Nephron progenitor cell (in vitro differentiated cells): ENCODE results near the gene C11orf98.

Source experiments
- DNase-seq: peaks from one replicate; pipeline ENCODE4 v3.0.0; 2021
- H3K27ac Mint-ChIP-seq: 2 replicates; pipeline ENCODE4 v1.8.0; 2021; ENCODE audit warnings: mild to moderate bottlenecking, moderate library complexity, mixed read lengths
- H3K27me3 Mint-ChIP-seq: 2 replicates; pipeline ENCODE4 v1.8.0; 2021; ENCODE audit warnings: mild to moderate bottlenecking, low read depth, mixed read lengths; ENCODE audit not compliant: poor library complexity
- H3K36me3 Mint-ChIP-seq: 2 replicates; pipeline ENCODE4 v1.8.0; 2021; ENCODE audit warnings: low read depth, mixed read lengths
- H3K4me1 Mint-ChIP-seq: 2 replicates; pipeline ENCODE4 v1.8.0; 2021; ENCODE audit warnings: mixed read lengths
- H3K4me3 Mint-ChIP-seq: 2 replicates; pipeline ENCODE4 v1.8.0; 2021; ENCODE audit warnings: mild to moderate bottlenecking, moderate library complexity, mixed read lengths
- H3K9me3 Mint-ChIP-seq: 2 replicates; pipeline ENCODE4 v1.8.0; 2021; ENCODE audit warnings: mild to moderate bottlenecking, moderate library complexity, mixed read lengths
- TF ChIP-seq, protein P1 (sequence below): fragments of 200-600 bp; sonication (generic); IDR thresholded peaks from 2 replicates; pipeline ENCODE4 v1.5.0; 2021; ENCODE audit warnings: antibody characterized with exemption

Gene C11orf98

DNA sequence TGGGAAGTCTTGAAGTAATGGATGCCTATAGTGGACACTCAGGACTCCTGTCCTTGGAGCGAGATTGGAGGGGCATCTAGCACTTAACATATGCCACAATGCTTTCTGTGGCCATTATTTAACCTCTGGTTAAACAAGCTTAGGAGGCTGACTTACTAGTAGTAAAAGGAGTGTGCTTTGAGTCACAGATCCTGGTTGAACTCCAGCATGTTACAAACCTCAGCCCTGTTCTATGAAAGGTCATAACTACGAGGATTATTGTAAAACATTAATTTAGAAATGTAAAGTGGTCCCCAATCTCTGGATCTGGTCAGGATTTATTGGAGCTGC lies 8.2 kb upstream of the C11orf98 start:
- Mint-ChIP-seq H3K4me1 (peaks cover 51% of the 10 kb centered on the region), H3K27ac (peak overlapping the region; percentile 66)

DNA sequence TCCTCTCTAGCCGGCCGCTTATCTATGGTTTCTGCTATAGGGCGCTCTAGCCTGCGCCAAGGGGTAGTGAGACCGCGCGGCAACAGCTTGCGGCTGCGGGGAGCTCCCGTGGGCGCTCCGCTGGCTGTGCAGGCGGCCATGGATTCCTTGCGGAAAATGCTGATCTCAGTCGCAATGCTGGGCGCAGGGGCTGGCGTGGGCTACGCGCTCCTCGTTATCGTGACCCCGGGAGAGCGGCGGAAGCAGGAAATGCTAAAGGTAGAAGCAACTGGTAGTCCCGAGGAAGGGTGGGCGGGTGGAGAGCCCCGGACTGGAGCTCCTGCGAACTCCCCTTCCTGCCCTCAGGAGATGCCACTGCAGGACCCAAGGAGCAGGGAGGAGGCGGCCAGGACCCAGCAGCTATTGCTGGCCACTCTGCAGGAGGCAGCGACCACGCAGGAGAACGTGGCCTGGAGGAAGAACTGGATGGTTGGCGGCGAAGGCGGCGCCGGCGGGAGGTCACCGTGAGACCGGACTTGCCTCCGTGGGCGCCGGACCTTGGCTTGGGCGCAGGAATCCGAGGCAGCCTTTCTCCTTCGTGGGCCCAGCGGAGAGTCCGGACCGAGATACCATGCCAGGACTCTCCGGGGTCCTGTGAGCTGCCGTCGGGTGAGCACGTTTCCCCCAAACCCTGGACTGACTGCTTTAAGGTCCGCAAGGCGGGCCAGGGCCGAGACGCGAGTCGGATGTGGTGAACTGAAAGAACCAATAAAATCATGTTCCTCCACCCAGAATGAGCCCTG lies 6.8 kb upstream of the C11orf98 start, which contains the start of the genes LBHD1 and UQCC3:
Gene LBHD1, minus strand, starts transcription at position 660 of the 782 bp plus-strand sequence. CDS start 2,236 bp downstream, outside the sequence.
Gene UQCC3, plus strand, starts transcription at position 66 of the 782 bp plus-strand sequence. Its CDS starts 73 bp downstream, at position 139.
- H3K4me1 Mint-ChIP-seq = peaks cover 46% of the 10 kb centered on the region
- TF ChIP-seq, protein P1, sequence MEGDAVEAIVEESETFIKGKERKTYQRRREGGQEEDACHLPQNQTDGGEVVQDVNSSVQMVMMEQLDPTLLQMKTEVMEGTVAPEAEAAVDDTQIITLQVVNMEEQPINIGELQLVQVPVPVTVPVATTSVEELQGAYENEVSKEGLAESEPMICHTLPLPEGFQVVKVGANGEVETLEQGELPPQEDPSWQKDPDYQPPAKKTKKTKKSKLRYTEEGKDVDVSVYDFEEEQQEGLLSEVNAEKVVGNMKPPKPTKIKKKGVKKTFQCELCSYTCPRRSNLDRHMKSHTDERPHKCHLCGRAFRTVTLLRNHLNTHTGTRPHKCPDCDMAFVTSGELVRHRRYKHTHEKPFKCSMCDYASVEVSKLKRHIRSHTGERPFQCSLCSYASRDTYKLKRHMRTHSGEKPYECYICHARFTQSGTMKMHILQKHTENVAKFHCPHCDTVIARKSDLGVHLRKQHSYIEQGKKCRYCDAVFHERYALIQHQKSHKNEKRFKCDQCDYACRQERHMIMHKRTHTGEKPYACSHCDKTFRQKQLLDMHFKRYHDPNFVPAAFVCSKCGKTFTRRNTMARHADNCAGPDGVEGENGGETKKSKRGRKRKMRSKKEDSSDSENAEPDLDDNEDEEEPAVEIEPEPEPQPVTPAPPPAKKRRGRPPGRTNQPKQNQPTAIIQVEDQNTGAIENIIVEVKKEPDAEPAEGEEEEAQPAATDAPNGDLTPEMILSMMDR = no peak
- H3K27me3 Mint-ChIP-seq = no peaks in the 10 kb centered on the region
- peaks cover 29% of the 10 kb centered on the region for H3K36me3 Mint-ChIP-seq
- H3K9me3 Mint-ChIP-seq = no peaks in the 10 kb centered on the region
- DNase-seq = peak; percentile 81
- peak within 1 kb of the TSS; percentile 99 for H3K4me3 Mint-ChIP-seq
- H3K27ac Mint-ChIP-seq = peak within 1 kb of the TSS; percentile 98

More for the DNA sequence above, 8.2 kb upstream of the C11orf98 start:
- peaks cover 30% of the 10 kb centered on the region for H3K36me3 Mint-ChIP-seq
- no peaks in the 10 kb centered on the region for H3K27me3 Mint-ChIP-seq
- peak overlapping the region; percentile 99 for H3K4me3 Mint-ChIP-seq
- TF ChIP-seq, protein P1 = no peak
- no peaks in the 10 kb centered on the region for H3K9me3 Mint-ChIP-seq
- no peak for DNase-seq

DNA sequence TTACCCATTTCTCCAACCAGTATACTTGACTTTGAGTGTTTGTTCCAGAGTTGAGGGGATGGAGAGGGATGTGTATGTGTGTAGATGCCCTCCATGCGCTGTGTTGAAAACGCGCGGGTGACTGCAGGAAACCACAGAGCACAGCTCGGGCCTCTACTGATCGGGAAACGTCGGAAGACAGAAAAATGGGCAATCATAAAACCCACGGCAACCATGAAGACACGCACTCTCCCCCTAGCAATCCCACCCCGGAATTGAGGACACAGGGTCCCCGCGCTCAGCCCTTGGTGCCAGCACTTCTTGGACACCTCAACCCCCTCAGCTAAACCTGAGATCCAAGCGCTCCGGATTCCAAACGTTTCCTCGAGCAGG lies 6.2 kb upstream of the C11orf98 start:
- Mint-ChIP-seq H3K27ac (peak overlapping the region; percentile 98), H3K4me3 (peak overlapping the region; percentile 99), H3K36me3 (peaks cover 23% of the 10 kb centered on the region), H3K4me1 (peaks cover 49% of the 10 kb centered on the region), H3K27me3 (no peaks in the 10 kb centered on the region), H3K9me3 (no peaks in the 10 kb centered on the region)
- TF ChIP-seq, protein P1 = no peak
- no peak for DNase-seq

DNA sequence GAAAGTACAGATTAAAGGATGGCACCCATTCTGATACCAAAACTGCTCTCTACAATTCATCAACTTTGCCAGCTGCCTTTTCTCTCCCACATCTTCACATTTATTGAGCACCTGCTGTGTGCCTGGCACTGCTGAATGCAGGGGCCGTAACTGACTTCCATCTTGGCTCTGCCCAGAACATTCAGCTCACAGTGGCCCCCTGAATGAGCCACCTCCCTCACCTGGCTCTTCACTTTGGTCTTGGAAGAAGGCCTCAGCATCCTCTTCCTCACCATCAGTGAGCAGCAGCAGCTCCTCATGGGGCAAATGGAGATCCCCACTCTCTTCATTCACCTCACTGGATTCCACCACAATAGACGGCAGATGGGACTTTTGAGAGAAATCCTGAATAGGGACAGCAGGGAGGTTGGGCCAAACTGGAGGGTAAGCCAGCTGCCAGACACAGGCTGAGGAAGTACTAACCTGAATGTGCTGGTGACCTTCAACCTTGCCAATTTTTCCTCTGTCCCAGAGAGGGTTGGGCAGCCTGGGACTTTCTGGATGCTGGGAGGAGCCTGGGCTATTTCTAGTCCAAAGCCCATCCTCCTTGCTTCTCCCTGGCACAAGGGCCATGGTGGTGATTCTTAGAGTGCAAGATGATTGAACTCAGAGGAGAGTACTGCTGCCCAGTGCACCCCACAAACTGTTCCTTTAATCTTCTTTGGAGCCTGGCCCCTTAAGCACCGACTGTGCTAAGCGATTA lies 4.6 kb upstream of the C11orf98 start:
- Mint-ChIP-seq H3K36me3 (peaks cover 16% of the 10 kb centered on the region), H3K9me3 (no peaks in the 10 kb centered on the region), H3K27me3 (no peaks in the 10 kb centered on the region), H3K27ac (peak overlapping the region; percentile 50), H3K4me1 (peaks cover 55% of the 10 kb centered on the region), H3K4me3 (peak overlapping the region; percentile 99)
- no peak for DNase-seq
- TF ChIP-seq, protein P1 = no peak

DNA sequence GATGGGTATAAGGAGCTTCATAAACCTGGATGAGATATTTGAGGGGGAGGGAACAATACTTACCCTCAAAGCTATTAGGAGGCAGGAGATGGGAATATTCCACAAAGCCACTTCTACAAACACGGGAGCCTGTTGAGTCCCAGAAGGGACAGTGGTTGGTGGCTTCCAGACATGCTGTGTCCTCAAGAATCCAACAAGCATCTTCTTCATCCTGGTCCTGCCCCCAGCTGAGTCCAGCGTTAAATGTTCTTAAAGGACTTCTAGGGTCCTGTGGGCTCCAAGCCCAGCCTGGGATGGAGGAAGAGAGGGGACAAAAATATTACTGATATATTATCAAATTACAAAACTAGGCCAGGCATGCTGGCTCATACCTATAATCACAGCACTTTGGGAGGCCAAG lies 2.5 kb upstream of the C11orf98 start:
- TF ChIP-seq, protein P1 = no peak
- Mint-ChIP-seq H3K9me3 (no peaks in the 10 kb centered on the region), H3K27ac (peak overlapping the region; percentile 57), H3K36me3 (peaks cover 23% of the 10 kb centered on the region), H3K4me3 (peak overlapping the region; percentile 98), H3K27me3 (no peaks in the 10 kb centered on the region), H3K4me1 (peaks cover 46% of the 10 kb centered on the region)
- no peak for DNase-seq
